Measurements from ENCODE around the gene ENOX1.

ENOX1 gene

DNA sequence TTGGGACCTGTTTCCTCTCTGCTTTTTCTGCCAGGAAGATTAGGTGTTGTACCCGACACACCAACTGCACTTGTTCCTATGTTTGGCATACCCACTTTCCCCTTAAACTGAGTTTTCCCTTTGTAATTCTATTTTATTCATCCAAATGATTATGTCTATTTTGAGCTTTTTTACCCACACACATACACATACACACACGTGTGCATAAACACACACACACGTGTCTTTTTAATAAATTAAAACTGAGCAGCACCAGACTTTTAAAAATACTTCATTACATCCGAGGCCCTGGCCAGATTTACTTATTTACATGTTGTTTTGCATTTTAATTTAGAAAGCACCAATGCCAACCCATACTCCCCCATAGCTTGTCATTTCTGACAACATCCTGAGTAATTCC is 413.4 kb downstream of the ENOX1 start:
- H2BK120ac ChIP-seq (ENCODE audit: low read depth, low read length), result no peak overlapping the region
- H4K8ac ChIP-seq (ENCODE audit: low read depth, low read length), result no peak overlapping the region
- no peak overlapping the region for H2BK15ac ChIP-seq (replicated peaks; ENCODE audit: low read depth)
- no peaks in the 10 kb centered on the region for H3K79me1 ChIP-seq (ENCODE audit: low read length)
- no peak overlapping the region for H3K56ac ChIP-seq (ENCODE audit: low read length)
- H4K5ac ChIP-seq (ENCODE audit: low read length), result no peak overlapping the region
- no peak overlapping the region for H3K23ac ChIP-seq (ENCODE audit: low read length)
- no peak overlapping the region for H3K18ac ChIP-seq (ENCODE audit: low read length)
- H2AK5ac ChIP-seq (ENCODE audit: low read length), result no peak overlapping the region
- H3K36me3 ChIP-seq (ENCODE audit: control insufficient read depth, insufficient read depth, low read length), result no peaks in the 10 kb centered on the region
- no peak overlapping the region for H3K27ac ChIP-seq (ENCODE audit: low read depth, low read length)
- no peak for DNase-seq
- H3K4me1 ChIP-seq (ENCODE audit: control insufficient read depth, low read depth, low read length), result no peaks in the 10 kb centered on the region
- H3K27me3 ChIP-seq (ENCODE audit: insufficient read depth, low read length, poor library complexity), result no peaks in the 10 kb centered on the region
- no CpG with 5 or more reads among the region's 4 CpGs for WGBS (ENCODE audit: extremely low coverage, insufficient coverage, low lambda C conversion rate)
- H3K4me2 ChIP-seq (ENCODE audit: low read length), result no peak overlapping the region
- H2BK5ac ChIP-seq (ENCODE audit: low read length), result no peak overlapping the region
- no peak overlapping the region for H3K4me3 ChIP-seq (ENCODE audit: low read length)
- no peaks in the 10 kb centered on the region for H3K79me2 ChIP-seq (ENCODE audit: control insufficient read depth, insufficient read depth, low read length)
- no peak overlapping the region for H3K9ac ChIP-seq (ENCODE audit: low read length)
- no peak overlapping the region for H3K4ac ChIP-seq (ENCODE audit: low read depth, low read length)

DNA sequence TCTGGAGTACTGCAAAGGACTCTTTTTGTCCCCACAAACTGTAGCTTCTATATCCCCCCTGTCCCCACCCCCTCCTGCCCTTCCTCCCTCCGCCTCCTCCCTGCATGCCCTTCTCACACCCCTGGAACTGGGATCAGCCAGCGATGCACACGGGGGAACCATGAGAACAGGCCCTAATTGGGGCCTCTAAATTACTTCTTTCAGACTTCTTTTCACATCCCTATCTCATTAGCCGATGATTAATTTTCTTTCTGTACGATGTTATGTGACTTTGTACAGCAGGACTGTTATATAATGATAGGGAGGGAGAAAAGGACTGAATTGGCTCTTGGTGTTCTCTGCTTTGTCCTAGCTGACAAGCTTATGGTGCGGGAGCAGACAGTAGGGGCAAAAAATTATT is 415.9 kb downstream of the ENOX1 start:
- WGBS (ENCODE audit: extremely low coverage, insufficient coverage, low lambda C conversion rate), result no CpG with 5 or more reads among the region's 6 CpGs
- H3K56ac ChIP-seq (ENCODE audit: low read length), result no peak overlapping the region
- H2AK5ac ChIP-seq (ENCODE audit: low read length), result no peak overlapping the region
- no peak overlapping the region for H3K9ac ChIP-seq (ENCODE audit: low read length)
- no peak overlapping the region for H4K5ac ChIP-seq (ENCODE audit: low read length)
- no peak overlapping the region for H2BK5ac ChIP-seq (ENCODE audit: low read length)
- H4K8ac ChIP-seq (ENCODE audit: low read depth, low read length), result no peak overlapping the region
- no peak overlapping the region for H3K4me2 ChIP-seq (ENCODE audit: low read length)
- H3K27me3 ChIP-seq (ENCODE audit: insufficient read depth, low read length, poor library complexity), result no peaks in the 10 kb centered on the region
- H3K79me2 ChIP-seq (ENCODE audit: control insufficient read depth, insufficient read depth, low read length), result no peaks in the 10 kb centered on the region
- no peak overlapping the region for H2BK120ac ChIP-seq (ENCODE audit: low read depth, low read length)
- no peak overlapping the region for H2BK15ac ChIP-seq (replicated peaks; ENCODE audit: low read depth)
- H3K79me1 ChIP-seq (ENCODE audit: low read length), result no peaks in the 10 kb centered on the region
- DNase-seq, result no peak
- H3K4me3 ChIP-seq (ENCODE audit: low read length), result no peak overlapping the region
- no peaks in the 10 kb centered on the region for H3K4me1 ChIP-seq (ENCODE audit: control insufficient read depth, low read depth, low read length)
- H3K4ac ChIP-seq (ENCODE audit: low read depth, low read length), result no peak overlapping the region
- no peaks in the 10 kb centered on the region for H3K36me3 ChIP-seq (ENCODE audit: control insufficient read depth, insufficient read depth, low read length)
- no peak overlapping the region for H3K27ac ChIP-seq (ENCODE audit: low read depth, low read length)
- H3K23ac ChIP-seq (ENCODE audit: low read length), result no peak overlapping the region
- H3K18ac ChIP-seq (ENCODE audit: low read length), result no peak overlapping the region

DNA sequence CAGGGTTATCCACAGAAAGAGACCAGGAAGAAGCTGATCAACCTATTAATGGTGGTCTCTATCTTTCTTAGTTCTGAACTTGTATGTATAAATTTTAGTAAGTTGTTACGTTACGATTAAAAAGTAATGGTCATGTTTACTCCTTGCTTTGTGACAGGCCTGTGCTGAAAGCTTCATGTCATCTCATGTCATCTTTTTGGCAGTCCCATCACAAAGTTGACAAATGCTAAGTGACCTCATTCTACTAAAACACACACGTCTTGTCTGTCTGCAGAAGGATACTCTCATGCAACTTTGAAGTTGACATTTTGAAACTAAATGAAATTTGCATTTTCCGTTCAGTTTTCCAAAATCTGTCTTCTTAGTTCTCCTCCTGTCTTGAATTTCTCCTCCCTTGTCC is 417.5 kb downstream of the ENOX1 start:
- H3K23ac ChIP-seq (ENCODE audit: low read length), result no peak overlapping the region
- no peaks in the 10 kb centered on the region for H3K27me3 ChIP-seq (ENCODE audit: insufficient read depth, low read length, poor library complexity)
- H3K79me1 ChIP-seq (ENCODE audit: low read length), result no peaks in the 10 kb centered on the region
- no peak overlapping the region for H3K4me2 ChIP-seq (ENCODE audit: low read length)
- no peaks in the 10 kb centered on the region for H3K36me3 ChIP-seq (ENCODE audit: control insufficient read depth, insufficient read depth, low read length)
- H3K4ac ChIP-seq (ENCODE audit: low read depth, low read length), result no peak overlapping the region
- H3K9ac ChIP-seq (ENCODE audit: low read length), result no peak overlapping the region
- no peak overlapping the region for H3K56ac ChIP-seq (ENCODE audit: low read length)
- H3K4me3 ChIP-seq (ENCODE audit: low read length), result no peak overlapping the region
- DNase-seq, result no peak
- no peaks in the 10 kb centered on the region for H3K4me1 ChIP-seq (ENCODE audit: control insufficient read depth, low read depth, low read length)
- no CpG with 5 or more reads among the region's 4 CpGs for WGBS (ENCODE audit: extremely low coverage, insufficient coverage, low lambda C conversion rate)
- no peak overlapping the region for H2BK120ac ChIP-seq (ENCODE audit: low read depth, low read length)
- no peak overlapping the region for H3K27ac ChIP-seq (ENCODE audit: low read depth, low read length)
- no peak overlapping the region for H2BK5ac ChIP-seq (ENCODE audit: low read length)
- H4K8ac ChIP-seq (ENCODE audit: low read depth, low read length), result no peak overlapping the region
- H2AK5ac ChIP-seq (ENCODE audit: low read length), result no peak overlapping the region
- H3K18ac ChIP-seq (ENCODE audit: low read length), result no peak overlapping the region
- no peak overlapping the region for H2BK15ac ChIP-seq (replicated peaks; ENCODE audit: low read depth)
- no peaks in the 10 kb centered on the region for H3K79me2 ChIP-seq (ENCODE audit: control insufficient read depth, insufficient read depth, low read length)
- H4K5ac ChIP-seq (ENCODE audit: low read length), result no peak overlapping the region

DNA sequence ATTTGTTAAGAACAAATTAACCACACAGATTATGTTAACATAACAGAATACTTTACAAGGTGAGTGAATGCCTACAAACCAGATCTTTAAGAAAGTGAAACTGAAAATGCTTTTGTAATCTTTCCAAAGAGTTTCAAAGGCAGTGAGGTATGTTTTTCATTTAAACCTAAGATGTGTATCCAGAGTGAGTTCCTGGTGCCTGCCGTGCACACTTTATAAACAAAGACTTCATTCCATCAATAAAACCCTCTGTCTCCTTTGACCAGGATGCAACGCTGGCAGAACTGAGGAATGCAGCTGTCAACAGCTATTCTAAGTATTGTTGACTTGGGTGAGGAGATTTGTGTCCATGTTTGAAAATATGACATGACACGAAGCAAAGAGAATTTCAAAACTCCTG is 418.8 kb downstream of the ENOX1 start:
- H3K27me3 ChIP-seq (ENCODE audit: insufficient read depth, low read length, poor library complexity), result no peaks in the 10 kb centered on the region
- H4K8ac ChIP-seq (ENCODE audit: low read depth, low read length), result no peak overlapping the region
- H2BK5ac ChIP-seq (ENCODE audit: low read length), result no peak overlapping the region
- no peak overlapping the region for H3K27ac ChIP-seq (ENCODE audit: low read depth, low read length)
- no peaks in the 10 kb centered on the region for H3K4me1 ChIP-seq (ENCODE audit: control insufficient read depth, low read depth, low read length)
- no peak overlapping the region for H2BK120ac ChIP-seq (ENCODE audit: low read depth, low read length)
- H4K5ac ChIP-seq (ENCODE audit: low read length), result no peak overlapping the region
- H3K36me3 ChIP-seq (ENCODE audit: control insufficient read depth, insufficient read depth, low read length), result no peaks in the 10 kb centered on the region
- WGBS (ENCODE audit: extremely low coverage, insufficient coverage, low lambda C conversion rate), result no CpG with 5 or more reads among the region's 3 CpGs
- H3K56ac ChIP-seq (ENCODE audit: low read length), result no peak overlapping the region
- H3K4ac ChIP-seq (ENCODE audit: low read depth, low read length), result no peak overlapping the region
- no peak overlapping the region for H3K9ac ChIP-seq (ENCODE audit: low read length)
- H3K18ac ChIP-seq (ENCODE audit: low read length), result no peak overlapping the region
- no peaks in the 10 kb centered on the region for H3K79me1 ChIP-seq (ENCODE audit: low read length)
- no peak overlapping the region for H3K23ac ChIP-seq (ENCODE audit: low read length)
- H2AK5ac ChIP-seq (ENCODE audit: low read length), result no peak overlapping the region
- no peaks in the 10 kb centered on the region for H3K79me2 ChIP-seq (ENCODE audit: control insufficient read depth, insufficient read depth, low read length)
- no peak for DNase-seq
- no peak overlapping the region for H3K4me2 ChIP-seq (ENCODE audit: low read length)
- no peak overlapping the region for H2BK15ac ChIP-seq (replicated peaks; ENCODE audit: low read depth)
- no peak overlapping the region for H3K4me3 ChIP-seq (ENCODE audit: low read length)

DNA sequence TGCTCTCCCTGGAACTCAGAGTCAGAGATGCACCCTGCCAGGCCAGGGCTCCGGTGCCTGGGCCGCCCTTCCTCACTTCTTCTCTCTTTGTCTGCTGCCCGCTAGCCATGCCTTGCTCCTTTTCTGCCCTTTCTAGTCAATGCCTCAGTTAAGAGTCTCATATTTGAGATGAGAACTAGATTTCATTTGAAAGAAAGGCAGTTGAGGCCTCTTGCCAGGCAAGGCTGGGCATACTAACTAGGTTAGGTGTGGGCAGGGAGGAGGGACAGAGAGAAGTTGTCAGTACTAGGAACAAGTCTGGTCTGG is 421.8 kb downstream of the ENOX1 start:
- no peaks in the 10 kb centered on the region for H3K36me3 ChIP-seq (ENCODE audit: control insufficient read depth, insufficient read depth, low read length)
- H3K4ac ChIP-seq (ENCODE audit: low read depth, low read length), result no peak overlapping the region
- DNase-seq, result no peak
- no peak overlapping the region for H3K4me3 ChIP-seq (ENCODE audit: low read length)
- H3K4me2 ChIP-seq (ENCODE audit: low read length), result no peak overlapping the region
- no peak overlapping the region for H3K18ac ChIP-seq (ENCODE audit: low read length)
- no peak overlapping the region for H4K5ac ChIP-seq (ENCODE audit: low read length)
- no peak overlapping the region for H2BK15ac ChIP-seq (replicated peaks; ENCODE audit: low read depth)
- no peak overlapping the region for H3K23ac ChIP-seq (ENCODE audit: low read length)
- no peak overlapping the region for H2BK5ac ChIP-seq (ENCODE audit: low read length)
- no peak overlapping the region for H3K27ac ChIP-seq (ENCODE audit: low read depth, low read length)
- no CpG with 5 or more reads among the region's 3 CpGs for WGBS (ENCODE audit: extremely low coverage, insufficient coverage, low lambda C conversion rate)
- H3K79me1 ChIP-seq (ENCODE audit: low read length), result no peaks in the 10 kb centered on the region
- no peak overlapping the region for H4K8ac ChIP-seq (ENCODE audit: low read depth, low read length)
- H3K79me2 ChIP-seq (ENCODE audit: control insufficient read depth, insufficient read depth, low read length), result no peaks in the 10 kb centered on the region
- H3K56ac ChIP-seq (ENCODE audit: low read length), result no peak overlapping the region
- H2AK5ac ChIP-seq (ENCODE audit: low read length), result no peak overlapping the region
- H3K27me3 ChIP-seq (ENCODE audit: insufficient read depth, low read length, poor library complexity), result no peaks in the 10 kb centered on the region
- H3K9ac ChIP-seq (ENCODE audit: low read length), result no peak overlapping the region
- no peak overlapping the region for H2BK120ac ChIP-seq (ENCODE audit: low read depth, low read length)
- H3K4me1 ChIP-seq (ENCODE audit: control insufficient read depth, low read depth, low read length), result no peaks in the 10 kb centered on the region

- Histone ChIP-seq H3K56ac (ENCODE audit: low read length) (no peak overlapping the region), H2BK5ac (ENCODE audit: low read length) (no peak overlapping the region), H3K4me1 (ENCODE audit: control insufficient read depth, low read depth, low read length) (no peaks in the 10 kb centered on the region), H3K27me3 (ENCODE audit: insufficient read depth, low read length, poor library complexity) (no peaks in the 10 kb centered on the region), H3K9ac (ENCODE audit: low read length) (no peak overlapping the region), H4K5ac (ENCODE audit: low read length) (no peak overlapping the region), H2BK15ac (replicated peaks; ENCODE audit: low read depth) (no peak overlapping the region), H3K36me3 (ENCODE audit: control insufficient read depth, insufficient read depth, low read length) (no peaks in the 10 kb centered on the region), H2AK5ac (ENCODE audit: low read length) (no peak overlapping the region), H3K27ac (ENCODE audit: low read depth, low read length) (no peak overlapping the region), H3K4ac (ENCODE audit: low read depth, low read length) (no peak overlapping the region), H3K23ac (ENCODE audit: low read length) (no peak overlapping the region), H2BK120ac (ENCODE audit: low read depth, low read length) (no peak overlapping the region), H4K8ac (ENCODE audit: low read depth, low read length) (no peak overlapping the region), H3K18ac (ENCODE audit: low read length) (no peak overlapping the region), H3K79me1 (ENCODE audit: low read length) (no peaks in the 10 kb centered on the region), H3K4me2 (ENCODE audit: low read length) (no peak overlapping the region), H3K79me2 (ENCODE audit: control insufficient read depth, insufficient read depth, low read length) (no peaks in the 10 kb centered on the region), H3K4me3 (ENCODE audit: low read length) (no peak overlapping the region)
- no CpG with 5 or more reads among the region's 10 CpGs for WGBS (ENCODE audit: extremely low coverage, insufficient coverage, low lambda C conversion rate)
- DNase-seq, result no peak
Observed at GRCh38 chr13:43364210-43365038, 422.3 kb downstream of the ENOX1 start.

All from mesendoderm (in vitro differentiated cells).